Right ventricle myocardium inferior (tissue), 1 donor: ENCODE results near the gene HABP4. TPM values are rescaled to one million over a fixed set of nuclear protein-coding genes. Genes with fewer than 3 reads are reported as not detected.

ENCODE experiments used
- ATAC-seq: fragments of 200-7000 bp; cut with Tn5 transposase; one replicate; pipeline ENCODE4 v1.9.1; 2020; ENCODE audit warnings: mild to moderate bottlenecking, moderate library complexity
- DNase-seq: peaks from one replicate; pipeline ENCODE4 v3.0.0; 2021; ENCODE audit errors: missing footprints
- intact Hi-C: fragments of 100-400 bp; cut with DNase I; formaldehyde crosslinking; loops from one replicate; pipeline ENCODE4 v1.11.0; 2022
- total RNA-seq: library from RNA; stranded (reverse); fragmentation: NEBNext Ultra II Directional; extraction: Animal tissue kit (Norgen Biotek cat#: 25700); gene quantifications from one replicate; pipeline ENCODE4 v1.2.1, GENCODE V29; 2021
- donor health status: DM: no; HTN: yes; CAD: no; lungs with severe emphysema.

The HABP4 gene
- total RNA-seq, 1 donor from 2014 or later, result 25.8 TPM

- DNase-seq (no peak), ATAC-seq (peak; percentile 73)
- intact Hi-C loops, result no loop called here
These were observed 58.4 kb downstream of the HABP4 start for GRCh38 chr9:96508227-96508940.

- DNase-seq (no peak), ATAC-seq (no peak)
- intact Hi-C loops, result no loop called here
These were observed 59.1 kb downstream of the HABP4 start for GRCh38 chr9:96509026-96509425.

GRCh38 chr9:96509848-96510247 lies 59.9 kb downstream of the HABP4 start:
- intact Hi-C loops, result no loop called here
- DNase-seq, result no peak
- no peak for ATAC-seq

DNA sequence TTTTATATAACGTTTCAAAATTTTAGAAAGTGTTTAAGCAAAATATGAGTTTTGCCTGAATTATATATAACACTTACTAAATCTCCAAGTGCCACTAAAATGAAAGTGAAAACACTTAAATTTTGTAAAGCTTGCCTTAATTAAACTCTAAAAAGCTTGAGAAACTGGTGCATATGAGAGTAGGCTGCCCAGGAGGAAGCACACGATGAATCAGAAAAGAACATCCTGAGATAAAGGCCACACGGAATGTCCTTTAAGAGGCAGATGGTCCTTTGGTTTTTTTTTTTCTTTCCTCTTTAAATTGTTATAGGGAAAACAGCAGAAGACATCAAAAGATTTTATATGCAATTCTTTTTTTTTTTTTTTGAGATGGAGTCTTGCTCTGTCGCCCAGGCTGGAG lies 60.3 kb downstream of the HABP4 start:
- DNase-seq (no peak), ATAC-seq (no peak)
- intact Hi-C loops, result no loop called here

DNA sequence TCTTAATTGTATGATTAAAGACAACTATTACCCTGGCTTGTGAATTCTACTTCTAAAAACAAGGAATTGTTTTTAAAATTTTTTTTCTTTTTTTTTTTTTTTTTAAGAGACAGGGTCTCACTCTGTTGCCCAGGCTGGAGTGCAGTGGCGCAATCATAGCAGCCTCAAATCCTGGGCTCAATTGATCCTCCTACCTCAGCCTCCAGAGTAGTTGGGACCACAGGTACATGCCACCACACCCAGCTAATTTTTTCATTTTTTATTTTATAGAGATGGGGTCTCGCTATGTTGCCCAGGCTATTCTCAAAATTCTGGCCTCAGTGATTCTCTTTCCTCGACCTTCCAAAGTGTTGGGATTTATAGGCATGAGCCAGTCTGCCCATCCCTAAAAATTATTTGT lies 62.3 kb downstream of the HABP4 start:
- intact Hi-C loops, result no loop called here
- ATAC-seq (no peak), DNase-seq (no peak)

GRCh38 chr9:96513622-96514021 lies 63.7 kb downstream of the HABP4 start:
- intact Hi-C loops, result no loop called here
- no peak for ATAC-seq
- DNase-seq, result no peak

- ATAC-seq (peak; percentile 36), DNase-seq (no peak)
- intact Hi-C loops, result no loop called here
These were observed 64.3 kb downstream of the HABP4 start for GRCh38 chr9:96514108-96514799.

- no peak for DNase-seq
- ATAC-seq, result no peak
- intact Hi-C loops, result no loop called here
These were observed 64.8 kb downstream of the HABP4 start for GRCh38 chr9:96514800-96515158.

GRCh38 chr9:96515621-96516470 lies 65.9 kb downstream of the HABP4 start:
- ATAC-seq, result peak; percentile 76
- DNase-seq, result no peak
- intact Hi-C loops, result no loop called here

- ATAC-seq (no peak), DNase-seq (no peak)
- intact Hi-C loops, result no loop called here
These were observed 69.1 kb downstream of the HABP4 start for GRCh38 chr9:96519095-96519494.

DNA sequence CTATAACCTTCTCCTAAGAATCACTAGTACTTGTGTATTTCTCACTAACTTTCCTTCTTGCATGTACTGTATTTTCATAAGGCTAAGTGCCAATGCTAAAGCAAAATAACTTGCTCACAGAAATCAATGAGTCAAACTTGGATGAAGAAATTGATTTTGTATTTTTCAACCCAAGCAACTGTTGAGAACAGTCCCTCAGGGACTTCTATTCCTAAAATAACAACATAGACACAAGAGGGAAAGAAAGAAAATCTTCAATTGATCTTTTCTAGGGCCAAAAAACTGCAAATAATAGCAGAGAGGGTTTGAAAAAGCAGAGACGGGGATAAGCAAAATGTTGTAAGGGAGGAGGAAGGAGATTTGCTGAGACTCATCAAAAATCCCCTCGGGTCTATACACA lies 69.8 kb downstream of the HABP4 start:
- intact Hi-C loops, result no loop called here
- no peak for ATAC-seq
- no peak for DNase-seq

GRCh38 chr9:96522366-96522765 lies 72.4 kb downstream of the HABP4 start:
- intact Hi-C loops, result no loop called here
- ATAC-seq (no peak), DNase-seq (no peak)

DNA sequence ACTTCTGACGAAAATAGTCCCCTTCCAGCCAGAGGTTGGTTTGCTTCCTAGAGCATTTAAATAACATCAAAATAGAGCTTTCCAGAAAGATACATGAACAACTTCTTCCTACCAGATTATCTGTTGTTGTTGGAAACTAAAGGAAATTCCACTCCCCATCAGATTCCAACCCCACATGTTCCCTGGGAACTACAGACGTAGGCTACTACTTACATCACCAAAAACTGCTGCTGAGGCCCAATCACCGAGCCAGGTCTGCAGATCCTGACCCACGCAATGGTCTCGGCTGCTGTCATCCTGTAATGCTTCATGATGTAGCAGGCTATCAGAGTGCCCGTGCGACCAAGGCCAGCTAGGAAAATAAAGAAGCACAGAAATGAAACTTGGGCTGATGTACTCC lies 73.4 kb downstream of the HABP4 start:
- ATAC-seq (peak; percentile 92), DNase-seq (peak; percentile 68)
- intact Hi-C loops, result no loop called here

GRCh38 chr9:96524045-96524444 lies 74.1 kb downstream of the HABP4 start:
- intact Hi-C loops, result no loop called here
- DNase-seq (no peak), ATAC-seq (no peak)

DNA sequence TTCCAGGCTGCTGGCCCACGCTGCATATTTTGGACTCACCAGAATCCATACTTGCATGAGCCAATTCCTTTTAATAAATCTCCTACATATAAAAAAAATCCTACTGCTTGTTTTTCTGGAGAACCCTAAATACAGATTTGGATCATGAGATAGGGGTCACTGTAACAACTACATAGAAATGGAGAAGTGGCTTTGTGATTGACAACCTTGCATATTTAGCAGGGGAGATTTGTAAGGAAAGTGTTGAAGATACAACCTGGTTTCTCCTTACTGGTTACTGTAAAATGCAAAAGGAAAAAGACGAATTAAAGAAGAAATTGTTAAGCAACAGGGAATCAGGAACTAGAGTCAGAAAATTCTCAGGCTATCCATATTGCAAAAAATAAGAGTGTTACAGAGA lies 74.8 kb downstream of the HABP4 start:
- intact Hi-C loops, result no loop called here
- ATAC-seq (no peak), DNase-seq (no peak)

GRCh38 chr9:96532173-96532572 lies 82.2 kb downstream of the HABP4 start:
- ATAC-seq (no peak), DNase-seq (no peak)
- intact Hi-C loops, result no loop called here

- DNase-seq (no peak), ATAC-seq (no peak)
- intact Hi-C loops, result no loop called here
These were observed 90.1 kb downstream of the HABP4 start for GRCh38 chr9:96540106-96540505.
